Keratinocyte (primary cell): ENCODE data around the gene GOLT1A. TPM values are rescaled to one million over a fixed set of nuclear protein-coding genes. Genes with fewer than 3 reads are reported as not detected.

Source experiments
- DNase-seq: peaks from one replicate; pipeline ENCODE4 v3.0.0-alpha.2; 2011; ENCODE audit warnings: low read depth, missing footprints, low spot score
- FAIRE-seq: peaks from 2 replicates; lab custom pipeline; 2011; peaks lifted over from hg19 to GRCh38; lab: Jason Lieb, UNC
- H2AFZ ChIP-seq: 2 replicates; pipeline ENCODE4 v1.6.0; 2012; ENCODE audit warnings: low read length, control low read depth, inconsistent platforms; ENCODE audit not compliant: control insufficient read depth
- H3K27ac ChIP-seq: 2 replicates; pipeline ENCODE4 v1.5.1; 2011; ENCODE audit warnings: low read length; ENCODE audit not compliant: control insufficient read depth, insufficient read depth
- H3K27me3 ChIP-seq: 3 replicates; pipeline ENCODE4 v1.6.0; 2011; ENCODE audit warnings: low read length; ENCODE audit not compliant: control insufficient read depth, insufficient read depth; ENCODE audit errors: extremely low read depth
- H3K36me3 ChIP-seq, 2 experiments: 2 replicates in 1 of 2; 3 replicates in 1 of 2; pipeline ENCODE4 v1.5.1; 2011; ENCODE audit warnings: low read length in 2 of 2, mild to moderate bottlenecking in 1 of 2; ENCODE audit not compliant: control insufficient read depth in 2 of 2, insufficient read depth in 2 of 2; ENCODE audit errors: extremely low read depth in 1 of 2
- H3K4me1 ChIP-seq: 3 replicates; pipeline ENCODE4 v1.5.1; 2011; ENCODE audit warnings: low read length; ENCODE audit not compliant: control insufficient read depth, insufficient read depth; ENCODE audit errors: extremely low read depth
- H3K4me2 ChIP-seq: 3 replicates; pipeline ENCODE4 v1.6.0; 2011; ENCODE audit warnings: low read depth, low read length; ENCODE audit not compliant: control insufficient read depth, insufficient read depth; ENCODE audit errors: extremely low read depth
- H3K4me3 ChIP-seq, 3 experiments: fragments of 200-600 bp in 1 of 3; sonication (generic) in 1 of 3; 2 replicates in 2 of 3; 3 replicates in 1 of 3; pipeline ENCODE4 v1.5.1; 2011 to 2016; ENCODE audit warnings: low read length in 3 of 3, mild to moderate bottlenecking in 3 of 3, control low read depth in 2 of 3, inconsistent platforms in 1 of 3, low read depth in 1 of 3, mixed read lengths in 1 of 3, mixed run types in 1 of 3, moderate library complexity in 1 of 3; ENCODE audit not compliant: control insufficient read depth in 2 of 3, insufficient read depth in 2 of 3; ENCODE audit errors: extremely low read depth in 1 of 3
- H3K79me2 ChIP-seq: 2 replicates; pipeline ENCODE4 v1.6.0; 2012; ENCODE audit warnings: low read length; ENCODE audit not compliant: control insufficient read depth, insufficient read depth
- H3K9ac ChIP-seq: 3 replicates; pipeline ENCODE4 v1.6.0; 2011; ENCODE audit warnings: low read length; ENCODE audit not compliant: control insufficient read depth, insufficient read depth; ENCODE audit errors: extremely low read depth
- H3K9me1 ChIP-seq: 3 replicates; pipeline ENCODE4 v1.6.0; 2011; ENCODE audit warnings: low read length; ENCODE audit not compliant: control insufficient read depth, insufficient read depth; ENCODE audit errors: extremely low read depth
- H3K9me3 ChIP-seq: 2 replicates; pipeline ENCODE4 v1.5.1; 2012; ENCODE audit warnings: low read depth, low read length; ENCODE audit not compliant: control insufficient read depth
- H4K20me1 ChIP-seq: 3 replicates; pipeline ENCODE4 v1.6.0; 2011; ENCODE audit warnings: low read length; ENCODE audit not compliant: control insufficient read depth, insufficient read depth; ENCODE audit errors: extremely low read depth
- CTCF ChIP-seq, 3 experiments: IDR thresholded peaks in 1 of 3; conservative IDR thresholded peaks in 1 of 3; optimal IDR thresholded peaks in 1 of 3; 2 replicates in 2 of 3; 3 replicates in 1 of 3; pipeline versions ENCODE3 to v1.5.1; 2011; ENCODE audit warnings: low read length in 3 of 3, mild to moderate bottlenecking in 3 of 3, moderate library complexity in 2 of 3, control low read depth in 1 of 3, inconsistent platforms in 1 of 3; ENCODE audit not compliant: insufficient read depth in 2 of 3; ENCODE audit errors: extremely low read depth in 1 of 3
- EZH2 ChIP-seq: IDR thresholded peaks from one replicate; pipeline ENCODE4 v1.6.1; 2012; ENCODE audit warnings: inconsistent platforms, mild to moderate bottlenecking, low read length, moderate library complexity
- dilution Hi-C: fragments of 300-500 bp; cut with MboI; formaldehyde crosslinking; loops from one replicate; pipeline ENCODE4 v1.7.0; 2020; ENCODE audit warnings: low sequenced_read_pairs; ENCODE audit not compliant: extremely low pct_ligation_motif_present
- polyA plus RNA-seq, 5 experiments: library from polyadenylated mRNA; depleted of rRNA in 3 of 5; stranded (reverse) in 3 of 5; stranded (forward) in 1 of 5; unstranded in 1 of 5; fragments of >200 nt; gene quantifications; 1 replicate in 1 of 5; 2 replicates in 3 of 5; 3 replicates in 1 of 5; pipeline versions ENCODE4 v1.2.1 to v1.2.3, GENCODE V29; 2011 to 2012; ENCODE audit warnings: missing spikeins in 2 of 5, low read depth in 1 of 5, low replicate concordance in 1 of 5

GOLT1A gene
- polyA plus RNA-seq, 1 donor (not counting 4 experiments of a cell fraction or from before 2014, with no cell fraction given): 0.46 TPM

- no peak for FAIRE-seq
- no peaks in the 10 kb centered on the region for H3K36me3 ChIP-seq
- DNase-seq: no peak
- H3K9ac ChIP-seq: no peak overlapping the region
- no peaks in the 10 kb centered on the region for H4K20me1 ChIP-seq
- no peaks in the 10 kb centered on the region for H3K9me3 ChIP-seq
- H3K4me2 ChIP-seq: no peak overlapping the region
- dilution Hi-C loops: no loop called here
- peaks cover 9% of the 10 kb centered on the region for H3K27me3 ChIP-seq
- no peak for TF ChIP-seq EZH2
- TF ChIP-seq CTCF (optimal IDR thresholded peaks at IDR 0.05 in 1 of 3, IDR thresholded peaks at IDR 0.05 in 1 of 3, conservative IDR thresholded peaks at IDR 0.05 in 1 of 3; ENCODE audit: extremely low read depth in 1 of 3, insufficient read depth in 2 of 3, low read length in 3 of 3): no peak
- no peak overlapping the region for H3K4me3 ChIP-seq
- H3K9me1 ChIP-seq: no peaks in the 10 kb centered on the region
- H3K4me1 ChIP-seq: peaks cover 3% of the 10 kb centered on the region
- no peak overlapping the region for H2AFZ ChIP-seq
- H3K79me2 ChIP-seq: no peaks in the 10 kb centered on the region
- H3K27ac ChIP-seq: no peak overlapping the region
These were observed 27.2 kb downstream of the GOLT1A start for GRCh38 chr1:204186597-204186996.

DNA sequence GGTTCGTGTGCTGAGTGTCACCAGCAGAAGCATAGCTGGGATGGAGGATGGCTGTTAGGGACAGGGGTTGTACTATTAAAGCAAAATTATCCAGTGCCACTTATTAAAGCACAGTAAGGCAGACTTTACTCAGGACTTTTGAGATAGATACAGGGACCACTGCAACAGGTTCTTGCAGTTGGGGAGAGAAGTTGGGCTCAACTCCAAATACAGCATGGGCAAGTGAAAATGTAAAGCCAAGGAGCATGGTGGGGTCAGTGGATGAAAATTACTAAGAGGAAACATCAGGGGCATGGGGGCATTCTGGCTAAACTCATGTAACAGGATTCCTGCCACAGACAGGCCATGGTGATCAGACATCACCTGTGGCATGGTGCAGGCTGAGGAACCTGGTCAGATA lies 32.7 kb downstream of the GOLT1A start:
- Histone ChIP-seq H4K20me1 (no peaks in the 10 kb centered on the region), H3K4me3 (no peak overlapping the region), H3K36me3 (no peaks in the 10 kb centered on the region), H3K27me3 (no peaks in the 10 kb centered on the region), H3K4me2 (no peak overlapping the region), H3K27ac (no peak overlapping the region), H3K9me3 (no peaks in the 10 kb centered on the region), H2AFZ (no peak overlapping the region), H3K79me2 (no peaks in the 10 kb centered on the region), H3K9ac (no peak overlapping the region), H3K9me1 (no peaks in the 10 kb centered on the region), H3K4me1 (no peaks in the 10 kb centered on the region)
- no peak for TF ChIP-seq EZH2
- no peak for TF ChIP-seq CTCF (optimal IDR thresholded peaks at IDR 0.05 in 1 of 3, IDR thresholded peaks at IDR 0.05 in 1 of 3, conservative IDR thresholded peaks at IDR 0.05 in 1 of 3; ENCODE audit: extremely low read depth in 1 of 3, insufficient read depth in 2 of 3, low read length in 3 of 3)
- dilution Hi-C loops: no loop called here
- DNase-seq: no peak
- FAIRE-seq: no peak
